Lower leg skin (tissue), 4 donors: ENCODE measurements around the gene ADAM33. TPM values are rescaled to one million over a fixed set of nuclear protein-coding genes. Genes with fewer than 3 reads are reported as not detected.

ENCODE experiments used
- DNase-seq, 2 donors: peaks; one replicate each; pipeline ENCODE4 v3.0.0-alpha.2; 2019; ENCODE audit warnings: low spot score in 2 of 2
- H3K4me3 ChIP-seq: fragments of 200-600 bp; sonication (generic); 2 replicates; pipeline ENCODE4 v1.5.1; 2017; ENCODE audit warnings: mild to moderate bottlenecking, low read depth; ENCODE audit not compliant: poor library complexity, severe bottlenecking
- POLR2A ChIP-seq, 2 donors: fragments of 450-650 bp; IDR thresholded peaks; one replicate each; pipeline ENCODE4 v1.6.1; 2016 to 2017; ENCODE audit warnings: antibody characterized with exemption in 2 of 2, mild to moderate bottlenecking in 1 of 2, moderate library complexity in 1 of 2
- WGBS, 2 donors: methylation state at CpG; one replicate each; pipeline ENCODE4 v1.1.5; 2018; 5-methylcytosine and 5-hydroxymethylcytosine counted together
- intact Hi-C: fragments of 100-400 bp; cut with DNase I; formaldehyde crosslinking; loops from one replicate; pipeline ENCODE4 v1.15.0; 2023; ENCODE audit warnings: low total_unique reads
- total RNA-seq, 4 donors: library from RNA; depleted of rRNA; stranded (reverse); fragments of >200 nt; gene quantifications; one replicate each; pipeline ENCODE4 v1.1.0, GENCODE V29; 2016
- TF ChIP-seq, protein P1 (sequence below), 3 donors: fragments of 450-650 bp; IDR thresholded peaks; one replicate each; pipeline ENCODE4 v1.5.1; 2016; ENCODE audit warnings: antibody characterized with exemption in 3 of 3, mild to moderate bottlenecking in 3 of 3, moderate library complexity in 2 of 3

The ADAM33 gene
- total RNA-seq, 4 donors from 2014 or later = 8.0 to 13.7 (median 11.1) TPM

DNA sequence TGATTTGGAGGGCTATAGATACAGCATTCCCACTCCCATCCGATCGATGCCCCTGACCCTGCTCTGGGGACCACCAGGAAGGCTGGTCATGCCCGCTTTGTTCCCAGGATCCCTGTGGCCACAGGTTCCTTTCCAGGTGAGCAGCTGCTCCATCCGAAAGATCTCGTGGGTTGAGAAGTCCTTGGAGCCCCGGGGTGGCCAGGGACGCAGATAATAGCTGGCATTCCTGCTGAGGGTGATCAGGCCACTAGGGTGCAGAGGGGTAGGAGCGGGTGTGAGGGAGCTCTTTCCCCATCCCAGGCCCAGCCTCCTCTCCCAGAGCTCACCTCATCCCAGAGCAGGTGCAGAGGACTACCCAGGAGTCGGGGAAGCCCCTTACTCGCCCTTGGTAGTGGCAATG lies 7.4 kb downstream of the ADAM33 start:
- H3K4me3 ChIP-seq = no peak overlapping the region
- 62 to 83% methylated on average over 10 of the region's 10 CpGs for WGBS, 2 donors

DNA sequence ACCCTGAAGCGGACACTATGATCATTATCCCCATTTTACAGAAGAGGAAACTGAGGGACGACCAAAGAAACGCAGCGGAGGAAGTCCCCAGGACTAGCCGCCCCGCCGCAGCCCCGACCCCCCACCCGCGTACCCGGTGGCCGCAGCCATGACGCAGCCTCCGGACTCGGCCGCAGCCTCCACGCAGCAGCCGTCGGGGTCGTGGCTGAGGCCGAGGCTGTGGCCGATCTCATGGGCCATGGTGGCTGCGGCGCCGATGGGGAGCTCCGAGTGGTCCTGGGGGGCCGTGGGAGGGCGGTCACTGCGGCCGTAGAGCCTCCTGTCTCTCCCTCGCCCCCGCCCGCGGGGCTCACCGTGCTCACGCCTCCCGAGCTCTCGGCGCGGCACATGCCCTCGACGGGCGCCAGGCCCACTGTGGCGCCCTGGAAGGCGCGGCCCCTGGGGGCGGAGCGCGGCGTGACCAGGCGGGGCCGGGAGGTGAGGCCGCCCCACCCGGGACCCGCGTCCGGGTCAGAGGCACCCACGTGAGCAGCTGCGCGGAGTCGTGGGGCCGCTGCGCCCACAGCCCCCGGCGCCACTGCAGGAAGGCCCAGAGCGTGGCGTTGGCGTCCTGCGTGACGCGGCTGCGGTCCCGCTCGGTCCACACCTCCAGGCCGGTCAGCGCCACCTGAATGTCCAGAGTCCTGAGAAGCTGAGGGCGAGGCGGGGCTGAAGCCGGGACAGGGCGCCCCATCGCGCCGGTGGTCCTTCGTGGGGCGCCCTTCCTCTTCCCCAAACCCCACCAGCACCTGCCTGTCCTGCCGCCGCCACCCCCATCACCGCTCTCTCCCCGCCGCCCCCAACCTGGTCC lies 8.4 kb downstream of the ADAM33 start:
- no peak overlapping the region for H3K4me3 ChIP-seq
- intact Hi-C loops = loop anchor here (10.0 kb wide), 1 partner anchor 411 kb away; no protein-coding TSS in a partner anchor
- TF ChIP-seq, protein P1, sequence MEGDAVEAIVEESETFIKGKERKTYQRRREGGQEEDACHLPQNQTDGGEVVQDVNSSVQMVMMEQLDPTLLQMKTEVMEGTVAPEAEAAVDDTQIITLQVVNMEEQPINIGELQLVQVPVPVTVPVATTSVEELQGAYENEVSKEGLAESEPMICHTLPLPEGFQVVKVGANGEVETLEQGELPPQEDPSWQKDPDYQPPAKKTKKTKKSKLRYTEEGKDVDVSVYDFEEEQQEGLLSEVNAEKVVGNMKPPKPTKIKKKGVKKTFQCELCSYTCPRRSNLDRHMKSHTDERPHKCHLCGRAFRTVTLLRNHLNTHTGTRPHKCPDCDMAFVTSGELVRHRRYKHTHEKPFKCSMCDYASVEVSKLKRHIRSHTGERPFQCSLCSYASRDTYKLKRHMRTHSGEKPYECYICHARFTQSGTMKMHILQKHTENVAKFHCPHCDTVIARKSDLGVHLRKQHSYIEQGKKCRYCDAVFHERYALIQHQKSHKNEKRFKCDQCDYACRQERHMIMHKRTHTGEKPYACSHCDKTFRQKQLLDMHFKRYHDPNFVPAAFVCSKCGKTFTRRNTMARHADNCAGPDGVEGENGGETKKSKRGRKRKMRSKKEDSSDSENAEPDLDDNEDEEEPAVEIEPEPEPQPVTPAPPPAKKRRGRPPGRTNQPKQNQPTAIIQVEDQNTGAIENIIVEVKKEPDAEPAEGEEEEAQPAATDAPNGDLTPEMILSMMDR (IDR thresholded peaks at IDR 0.05) = no peak
- no peak for TF ChIP-seq POLR2A (IDR thresholded peaks at IDR 0.05)
- no peak for DNase-seq
- WGBS, 2 donors = 45 to 68% methylated on average over 20 to 62 of the region's 90 CpGs

More for the DNA sequence above, 7.4 kb downstream of the ADAM33 start:
- intact Hi-C loops = loop anchor here (10.0 kb wide), 1 partner anchor 410 kb away; no protein-coding TSS in a partner anchor
- TF ChIP-seq POLR2A (IDR thresholded peaks at IDR 0.05) = no peak
- TF ChIP-seq, protein P1 (IDR thresholded peaks at IDR 0.05) = no peak
- no peak for DNase-seq

DNA sequence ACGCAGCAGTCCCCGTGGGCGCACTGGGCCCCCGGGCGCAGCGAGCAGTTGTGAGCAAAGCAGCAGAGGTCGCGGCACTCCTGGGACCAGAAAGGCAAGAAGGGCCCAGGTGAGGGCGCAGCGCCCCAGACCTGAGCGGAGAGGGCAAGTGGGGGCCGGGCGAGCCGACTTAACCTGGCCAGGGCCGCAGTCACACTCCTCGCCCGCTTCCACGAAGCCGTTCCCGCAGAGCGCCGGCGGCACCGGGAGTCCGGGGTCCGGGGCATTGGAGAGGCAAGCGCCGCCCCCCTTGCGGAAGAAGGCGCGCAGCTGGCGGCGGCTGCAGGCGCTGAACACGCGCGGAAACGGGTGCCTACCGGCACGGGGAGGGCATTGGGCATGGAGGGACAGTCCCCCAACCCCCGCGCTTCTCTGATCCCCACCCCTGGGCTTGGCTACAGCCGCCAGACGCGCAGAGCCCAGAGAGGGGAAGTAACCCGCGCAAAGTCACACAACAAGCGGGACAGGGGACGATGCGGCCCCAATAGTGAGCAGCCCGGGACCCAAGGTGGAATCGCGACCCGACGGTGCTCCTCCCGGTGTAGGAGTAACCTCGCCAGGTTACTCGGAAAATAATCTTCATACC lies 9.2 kb downstream of the ADAM33 start:
- no peak for DNase-seq
- intact Hi-C loops = loop anchor here (10.0 kb wide), 1 partner anchor 412 kb away; no protein-coding TSS in a partner anchor
- 20 to 45% methylated on average over 28 to 41 of the region's 58 CpGs for WGBS, 2 donors
- TF ChIP-seq, protein P1 (IDR thresholded peaks at IDR 0.05) = no peak
- TF ChIP-seq POLR2A (IDR thresholded peaks at IDR 0.05) = no peak
- H3K4me3 ChIP-seq = no peak overlapping the region

DNA sequence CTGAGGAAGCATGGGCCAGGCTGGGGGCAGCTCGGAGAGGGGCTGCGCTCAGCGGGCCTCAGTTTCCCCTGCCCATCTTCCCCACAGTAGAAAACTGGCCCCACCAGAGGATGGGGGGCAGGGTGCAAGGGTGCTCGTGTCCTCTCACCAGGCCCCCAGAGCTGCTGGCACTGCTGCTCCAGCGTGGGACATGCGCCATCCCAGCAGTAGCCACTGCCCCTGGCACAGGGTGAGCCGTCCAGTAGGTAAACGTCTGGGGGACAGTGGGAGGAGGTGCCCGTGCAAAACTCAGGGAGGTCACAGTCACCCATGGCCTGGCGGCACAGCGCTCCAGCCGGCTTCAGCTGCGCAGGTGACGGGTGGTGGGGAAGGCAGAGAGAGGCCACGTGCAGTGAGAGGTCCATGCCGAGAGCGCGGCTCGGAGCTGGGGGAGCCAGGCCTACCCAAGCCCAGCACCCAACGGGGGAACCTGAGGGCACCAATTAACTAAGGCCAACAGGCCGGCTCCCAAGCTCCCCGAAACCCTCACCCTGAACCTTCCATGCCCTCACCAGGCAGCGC lies 9.7 kb downstream of the ADAM33 start:
- WGBS, 2 donors = 55 to 73% methylated on average over 17 to 22 of the region's 23 CpGs
- intact Hi-C loops = loop anchor here (10.0 kb wide), 1 partner anchor 413 kb away; no protein-coding TSS in a partner anchor
- TF ChIP-seq, protein P1 (IDR thresholded peaks at IDR 0.05) = no peak
- no peak for TF ChIP-seq POLR2A (IDR thresholded peaks at IDR 0.05)
- H3K4me3 ChIP-seq = no peak overlapping the region
- DNase-seq = no peak

DNA sequence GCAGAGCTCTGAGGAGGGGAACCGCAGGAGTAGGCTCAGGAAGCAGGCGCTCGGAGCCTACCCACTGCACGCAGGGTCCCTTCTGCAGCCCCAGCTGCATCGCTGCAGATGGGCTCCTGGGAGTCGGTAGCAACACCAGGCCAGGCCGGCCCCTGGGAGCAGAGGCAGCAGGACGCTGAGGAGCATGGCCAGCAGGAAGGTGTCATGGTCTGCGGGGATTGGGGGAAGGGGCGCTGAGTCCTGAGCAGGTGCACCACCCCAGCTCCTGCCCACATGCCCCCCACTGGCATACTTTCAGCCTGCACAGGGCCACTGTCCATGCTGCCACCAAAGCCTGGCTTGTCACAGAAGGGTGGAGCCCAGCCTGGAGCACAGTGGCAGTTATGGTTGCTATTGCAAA lies 10.9 kb downstream of the ADAM33 start:
- TF ChIP-seq, protein P1 (IDR thresholded peaks at IDR 0.05) = no peak
- TF ChIP-seq POLR2A (IDR thresholded peaks at IDR 0.05) = no peak
- intact Hi-C loops = loop anchor here (10.0 kb wide), 1 partner anchor 414 kb away; no protein-coding TSS in a partner anchor
- no peak overlapping the region for H3K4me3 ChIP-seq
- DNase-seq = no peak
- 82 to 84% methylated on average over 8 to 10 of the region's 10 CpGs for WGBS, 2 donors
